GM19324 (cell line): ENCODE measurements around the gene SMARCD3.

Experiments
- ATAC-seq: cut with Tn5 transposase; IDR thresholded peaks from one replicate; pipeline ENCODE4 v1.9.1; 2021; ENCODE audit warnings: mild to moderate bottlenecking, moderate library complexity; ENCODE audit not compliant: unreplicated experiment, low FRiP score

Gene SMARCD3

DNA sequence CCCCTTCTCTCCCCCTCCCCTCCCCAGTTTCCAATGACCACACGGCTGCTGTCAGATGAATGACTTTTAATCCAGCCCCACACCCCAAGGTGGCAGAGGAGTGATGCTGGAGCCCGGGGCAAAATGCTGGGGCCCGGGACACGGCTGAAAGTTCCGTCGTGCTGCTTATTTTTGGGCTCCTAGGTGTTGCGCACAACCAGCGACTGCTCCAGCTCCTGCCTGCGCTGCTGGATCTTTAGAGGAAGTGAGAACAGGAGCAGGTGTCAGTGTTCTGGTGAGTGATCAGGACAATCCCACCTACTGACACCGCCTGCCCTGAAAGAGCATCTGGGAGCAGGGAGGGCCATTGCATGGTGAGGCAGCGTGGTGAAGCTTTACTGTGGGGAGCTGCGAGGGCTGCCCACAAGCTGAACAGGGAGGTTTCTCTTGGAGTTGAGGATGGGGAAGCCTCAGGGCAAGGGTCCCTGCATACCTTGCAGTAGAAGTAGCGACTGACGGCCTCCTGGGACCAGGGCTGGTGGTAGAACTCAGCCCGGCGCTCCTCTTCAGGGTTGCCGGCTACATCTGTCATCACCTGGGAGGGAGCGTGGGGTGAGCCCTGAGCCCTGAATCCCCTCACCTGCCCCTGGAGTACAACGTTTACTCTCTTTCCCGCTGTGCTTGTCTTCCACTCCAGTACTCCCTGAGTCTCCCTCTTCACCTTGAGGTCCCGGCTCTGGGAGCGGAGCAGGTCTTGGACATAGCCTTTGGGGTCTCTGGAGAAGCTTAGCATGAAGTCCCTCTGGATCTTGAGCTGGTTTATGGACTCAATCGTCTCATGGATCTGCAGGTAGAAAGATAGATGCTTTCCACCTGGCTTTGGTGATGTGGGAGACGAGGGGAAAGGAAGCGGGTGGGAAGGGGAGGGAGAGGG, 9.3 kb downstream of the SMARCD3 start:
- ATAC-seq: no peak

DNA sequence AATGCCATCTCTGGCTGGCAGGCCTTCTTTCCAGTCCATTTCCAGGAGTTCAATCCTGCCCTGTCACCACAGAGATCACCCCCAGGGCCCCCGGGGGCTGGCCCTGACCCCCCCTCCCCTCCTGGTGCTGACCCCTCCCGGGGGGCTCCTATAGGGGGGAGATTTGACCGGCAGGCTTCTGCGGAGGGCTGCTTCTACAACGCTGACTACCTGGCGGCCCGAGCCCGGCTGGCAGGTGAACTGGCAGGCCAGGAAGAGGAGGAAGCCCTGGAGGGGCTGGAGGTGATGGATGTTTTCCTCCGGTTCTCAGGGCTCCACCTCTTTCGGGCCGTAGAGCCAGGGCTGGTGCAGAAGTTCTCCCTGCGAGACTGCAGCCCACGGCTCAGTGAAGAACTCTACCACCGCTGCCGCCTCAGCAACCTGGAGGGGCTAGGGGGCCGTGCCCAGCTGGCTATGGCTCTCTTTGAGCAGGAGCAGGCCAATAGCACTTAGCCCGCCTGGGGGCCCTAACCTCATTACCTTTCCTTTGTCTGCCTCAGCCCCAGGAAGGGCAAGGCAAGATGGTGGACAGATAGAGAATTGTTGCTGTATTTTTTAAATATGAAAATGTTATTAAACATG, 10.2 kb downstream of the SMARCD3 start:
- no peak for ATAC-seq

DNA sequence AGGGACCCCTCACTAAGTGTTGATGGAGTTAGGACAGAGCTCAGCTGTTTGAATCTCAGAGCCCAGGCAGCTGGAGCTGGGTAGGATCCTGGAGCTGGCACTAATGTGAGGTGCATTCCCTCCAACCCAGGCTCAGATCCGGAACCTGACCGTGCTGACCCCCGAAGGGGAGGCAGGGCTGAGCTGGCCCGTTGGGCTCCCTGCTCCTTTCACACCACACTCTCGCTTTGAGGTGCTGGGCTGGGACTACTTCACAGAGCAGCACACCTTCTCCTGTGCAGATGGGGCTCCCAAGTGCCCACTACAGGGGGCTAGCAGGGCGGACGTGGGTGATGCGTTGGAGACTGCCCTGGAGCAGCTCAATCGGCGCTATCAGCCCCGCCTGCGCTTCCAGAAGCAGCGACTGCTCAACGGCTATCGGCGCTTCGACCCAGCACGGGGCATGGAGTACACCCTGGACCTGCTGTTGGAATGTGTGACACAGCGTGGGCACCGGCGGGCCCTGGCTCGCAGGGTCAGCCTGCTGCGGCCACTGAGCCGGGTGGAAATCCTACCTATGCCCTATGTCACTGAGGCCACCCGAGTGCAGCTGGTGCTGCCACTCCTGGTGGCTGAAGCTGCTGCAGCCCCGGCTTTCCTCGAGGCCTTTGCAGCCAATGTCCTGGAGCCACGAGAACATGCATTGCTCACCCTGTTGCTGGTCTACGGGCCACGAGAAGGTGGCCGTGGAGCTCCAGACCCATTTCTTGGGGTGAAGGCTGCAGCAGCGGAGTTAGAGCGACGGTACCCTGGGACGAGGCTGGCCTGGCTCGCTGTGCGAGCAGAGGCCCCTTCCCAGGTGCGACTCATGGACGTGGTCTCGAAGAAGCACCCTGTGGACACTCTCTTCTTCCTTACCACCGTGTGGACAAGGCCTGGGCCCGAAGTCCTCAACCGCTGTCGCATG, 11.0 kb downstream of the SMARCD3 start:
- no peak for ATAC-seq

DNA sequence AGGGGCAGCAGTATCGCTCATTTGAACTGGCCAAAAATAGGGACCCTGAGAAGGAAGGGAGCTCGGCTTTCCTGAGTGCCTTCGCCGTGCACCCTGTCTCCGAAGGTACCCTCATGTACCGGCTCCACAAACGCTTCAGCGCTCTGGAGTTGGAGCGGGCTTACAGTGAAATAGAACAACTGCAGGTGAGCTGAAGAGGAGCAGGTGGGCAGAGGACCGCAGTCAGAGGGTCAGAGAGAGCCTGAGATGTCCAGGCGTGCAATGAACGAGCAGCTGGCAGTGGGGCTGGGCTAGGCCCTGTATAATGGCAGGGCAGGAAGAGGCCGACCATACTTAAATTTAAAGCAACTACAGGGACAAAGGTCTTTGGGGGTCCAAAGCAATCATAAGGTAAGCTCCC, 12.1 kb downstream of the SMARCD3 start:
- no peak for ATAC-seq

DNA sequence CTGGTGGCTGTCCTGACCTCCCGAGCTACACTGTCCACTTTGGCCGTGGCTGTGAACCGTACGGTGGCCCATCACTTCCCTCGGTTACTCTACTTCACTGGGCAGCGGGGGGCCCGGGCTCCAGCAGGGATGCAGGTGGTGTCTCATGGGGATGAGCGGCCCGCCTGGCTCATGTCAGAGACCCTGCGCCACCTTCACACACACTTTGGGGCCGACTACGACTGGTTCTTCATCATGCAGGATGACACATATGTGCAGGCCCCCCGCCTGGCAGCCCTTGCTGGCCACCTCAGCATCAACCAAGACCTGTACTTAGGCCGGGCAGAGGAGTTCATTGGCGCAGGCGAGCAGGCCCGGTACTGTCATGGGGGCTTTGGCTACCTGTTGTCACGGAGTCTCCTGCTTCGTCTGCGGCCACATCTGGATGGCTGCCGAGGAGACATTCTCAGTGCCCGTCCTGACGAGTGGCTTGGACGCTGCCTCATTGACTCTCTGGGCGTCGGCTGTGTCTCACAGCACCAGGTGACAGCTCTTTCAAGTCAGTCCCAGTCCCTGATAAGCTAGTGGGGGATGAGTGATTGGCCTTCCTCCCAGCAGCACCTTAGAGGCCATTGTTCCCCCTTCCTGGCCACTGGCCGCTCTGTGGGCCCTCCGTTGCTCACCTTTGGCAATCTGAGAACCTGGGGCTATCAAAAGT, 13.3 kb downstream of the SMARCD3 start:
- ATAC-seq: no peak

DNA sequence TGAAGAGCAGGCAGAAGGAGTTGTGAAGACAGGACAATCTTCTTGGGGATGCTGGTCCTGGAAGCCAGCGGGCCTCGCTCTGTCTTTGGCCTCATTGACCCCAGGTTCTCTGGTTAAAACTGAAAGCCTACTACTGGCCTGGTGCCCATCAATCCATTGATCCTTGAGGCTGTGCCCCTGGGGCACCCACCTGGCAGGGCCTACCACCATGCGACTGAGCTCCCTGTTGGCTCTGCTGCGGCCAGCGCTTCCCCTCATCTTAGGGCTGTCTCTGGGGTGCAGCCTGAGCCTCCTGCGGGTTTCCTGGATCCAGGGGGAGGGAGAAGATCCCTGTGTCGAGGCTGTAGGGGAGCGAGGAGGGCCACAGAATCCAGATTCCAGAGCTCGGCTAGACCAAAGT, 14.7 kb downstream of the SMARCD3 start:
- ATAC-seq: no peak

DNA sequence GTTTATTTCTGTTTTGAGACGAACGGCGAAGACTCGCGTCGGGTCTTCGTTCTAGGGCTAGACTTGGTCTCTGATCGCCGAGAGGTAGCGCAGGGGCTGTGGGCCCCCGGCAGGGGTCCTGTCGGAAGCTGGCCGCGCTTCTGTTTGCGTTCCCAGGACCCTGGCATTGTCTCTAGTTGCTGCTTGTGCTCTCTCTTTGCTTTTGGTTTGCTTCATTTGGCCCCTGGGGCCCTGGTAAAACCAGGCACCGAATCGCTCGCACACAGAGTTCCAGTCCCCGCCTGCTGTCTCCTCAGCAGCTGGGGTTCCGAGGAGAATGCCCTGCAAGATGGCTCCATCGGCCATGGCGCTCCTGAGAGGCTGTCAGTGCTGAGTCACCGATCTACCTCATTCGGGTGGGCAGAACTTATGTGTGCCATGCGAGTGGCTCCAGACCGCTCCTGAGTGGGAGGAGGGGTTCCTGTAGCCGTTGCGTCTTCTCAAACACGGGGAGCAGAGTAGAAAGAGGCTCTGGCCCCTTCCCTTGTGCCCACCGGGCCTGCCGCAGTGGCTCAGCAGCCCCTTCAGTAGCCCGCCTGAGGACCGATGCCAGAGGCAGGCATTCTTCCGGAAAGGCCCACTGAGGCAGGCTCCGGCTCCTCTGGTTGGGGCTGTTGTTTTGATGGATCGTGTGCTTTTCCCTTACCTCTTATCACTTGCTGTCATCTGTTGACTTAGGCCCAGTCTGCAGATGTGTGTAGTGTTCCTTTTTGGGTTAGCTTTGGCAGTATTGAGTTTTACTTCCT, 15.4 kb downstream of the SMARCD3 start:
- peak; percentile 10 for ATAC-seq

DNA sequence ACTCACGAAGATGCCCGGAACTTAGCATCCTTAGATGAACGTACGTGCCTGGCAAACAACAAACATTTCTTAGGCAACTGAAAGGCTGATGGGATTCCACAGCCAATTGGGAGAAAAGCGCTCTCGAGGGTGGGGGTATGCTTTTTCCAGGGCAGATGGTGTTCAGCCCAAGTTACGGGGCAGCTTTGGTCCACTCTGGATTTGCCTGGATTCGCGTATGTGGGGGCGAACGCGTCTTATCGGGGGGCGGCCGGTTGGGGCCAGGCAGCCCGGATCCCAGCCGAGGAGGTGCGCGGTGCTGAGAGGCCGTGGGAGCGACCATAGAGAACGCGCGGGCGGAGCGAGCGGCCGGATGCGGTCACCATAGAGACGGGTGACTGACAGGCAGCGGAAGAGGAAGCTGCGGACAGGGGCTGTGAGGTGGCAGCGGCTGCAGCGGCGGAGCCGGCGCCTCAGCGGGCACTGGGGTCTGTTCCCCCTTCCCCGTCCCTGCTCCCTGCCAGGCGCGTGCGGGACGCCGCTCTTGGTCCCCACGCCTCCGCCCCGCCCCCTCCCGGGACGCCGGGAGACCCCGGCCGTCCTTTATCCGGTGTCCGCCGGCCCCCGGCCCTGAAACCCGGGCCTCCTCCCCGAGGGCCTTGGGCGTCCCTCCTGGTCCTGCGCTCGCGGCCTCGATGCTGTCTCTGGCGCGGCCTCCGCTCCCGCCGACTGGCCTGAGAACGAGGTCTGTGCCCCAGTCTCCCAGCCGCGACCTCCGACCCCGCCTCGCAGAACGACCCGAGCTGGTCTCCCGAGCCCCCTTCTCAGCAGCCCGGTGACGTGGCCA, 16.2 kb downstream of the SMARCD3 start, which contains the start of gene CHPF2:
TSS of gene CHPF2 (plus strand) at position 393 of the 826 bp plus-strand sequence. CDS start 1,529 bp downstream, outside the sequence.
- ATAC-seq: peak; percentile 94

DNA sequence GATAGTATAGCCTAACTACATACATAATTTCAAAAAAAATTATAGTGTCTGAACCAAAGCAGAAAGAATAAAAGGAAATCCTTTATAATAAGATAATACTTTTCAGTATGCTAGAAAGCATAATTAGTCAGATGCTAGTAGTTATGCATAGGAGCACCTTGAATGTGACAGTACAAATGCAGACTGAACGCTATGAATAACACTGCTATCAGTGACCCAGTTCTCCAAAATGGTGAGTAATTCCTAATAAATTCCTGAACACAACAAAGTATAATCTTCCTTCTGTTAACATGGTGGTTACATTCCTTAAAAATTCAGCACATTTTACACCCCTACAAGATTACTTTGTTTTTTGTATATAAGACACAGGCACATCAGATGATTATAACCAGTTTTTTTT, 17.4 kb downstream of the SMARCD3 start:
- no peak for ATAC-seq

DNA sequence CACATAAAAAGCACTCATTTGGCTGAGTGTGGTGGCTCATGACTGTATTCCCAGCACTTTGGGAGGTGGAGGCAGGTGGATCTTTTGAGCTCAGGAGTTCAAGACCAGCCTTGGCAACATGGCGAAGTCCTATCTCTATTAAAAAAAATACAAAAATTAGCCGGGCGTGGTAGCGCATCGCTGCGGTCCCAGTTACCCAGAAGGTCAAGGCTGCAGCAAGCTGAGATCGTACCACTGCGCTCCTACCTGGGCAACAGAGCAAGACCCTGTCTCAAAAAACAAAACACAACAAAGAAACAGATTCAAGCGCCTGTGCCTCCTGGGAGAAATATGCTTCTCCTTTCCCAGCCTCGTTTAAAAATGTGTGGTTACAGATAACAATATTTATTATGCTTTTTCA, 19.2 kb downstream of the SMARCD3 start:
- ATAC-seq: no peak

DNA sequence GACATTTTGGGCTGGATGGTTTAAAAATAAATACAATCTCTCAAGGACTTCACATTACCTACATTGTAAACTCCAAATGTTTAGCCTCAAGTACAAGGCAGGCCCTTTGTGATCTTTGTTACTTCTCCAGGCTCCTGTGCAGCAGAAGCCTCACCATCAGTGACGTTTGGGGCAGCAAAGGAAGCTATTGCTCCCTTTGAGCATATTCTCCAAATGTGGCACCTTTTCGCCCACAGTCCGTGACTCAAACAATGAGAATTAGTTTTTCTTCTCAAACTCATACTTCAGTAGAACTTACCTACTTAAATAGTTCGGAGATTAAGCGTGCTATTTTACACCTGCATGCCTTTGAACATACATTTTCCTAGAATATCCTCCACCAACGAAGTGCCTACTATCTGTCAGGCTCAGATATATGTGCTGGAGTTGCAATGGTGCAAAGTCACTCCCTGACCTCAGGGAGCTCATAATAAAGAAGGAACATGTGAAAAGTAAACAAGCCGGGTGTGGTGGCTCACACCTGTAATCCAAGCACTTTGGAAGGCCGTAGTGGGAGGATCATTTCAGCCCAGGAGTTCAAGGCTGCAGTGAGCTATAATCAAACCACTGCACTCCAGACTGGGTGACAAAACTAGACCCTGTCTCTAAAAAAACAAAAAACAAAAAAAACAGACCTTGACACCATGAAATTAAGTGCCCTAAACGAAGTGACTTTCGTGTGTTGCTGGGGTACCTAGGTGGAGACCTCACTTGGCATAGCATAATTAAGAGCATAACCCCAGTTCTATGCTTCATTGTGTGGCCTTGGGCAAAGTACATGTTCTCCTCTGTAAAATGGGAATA, 20.2 kb downstream of the SMARCD3 start:
- no peak for ATAC-seq

DNA sequence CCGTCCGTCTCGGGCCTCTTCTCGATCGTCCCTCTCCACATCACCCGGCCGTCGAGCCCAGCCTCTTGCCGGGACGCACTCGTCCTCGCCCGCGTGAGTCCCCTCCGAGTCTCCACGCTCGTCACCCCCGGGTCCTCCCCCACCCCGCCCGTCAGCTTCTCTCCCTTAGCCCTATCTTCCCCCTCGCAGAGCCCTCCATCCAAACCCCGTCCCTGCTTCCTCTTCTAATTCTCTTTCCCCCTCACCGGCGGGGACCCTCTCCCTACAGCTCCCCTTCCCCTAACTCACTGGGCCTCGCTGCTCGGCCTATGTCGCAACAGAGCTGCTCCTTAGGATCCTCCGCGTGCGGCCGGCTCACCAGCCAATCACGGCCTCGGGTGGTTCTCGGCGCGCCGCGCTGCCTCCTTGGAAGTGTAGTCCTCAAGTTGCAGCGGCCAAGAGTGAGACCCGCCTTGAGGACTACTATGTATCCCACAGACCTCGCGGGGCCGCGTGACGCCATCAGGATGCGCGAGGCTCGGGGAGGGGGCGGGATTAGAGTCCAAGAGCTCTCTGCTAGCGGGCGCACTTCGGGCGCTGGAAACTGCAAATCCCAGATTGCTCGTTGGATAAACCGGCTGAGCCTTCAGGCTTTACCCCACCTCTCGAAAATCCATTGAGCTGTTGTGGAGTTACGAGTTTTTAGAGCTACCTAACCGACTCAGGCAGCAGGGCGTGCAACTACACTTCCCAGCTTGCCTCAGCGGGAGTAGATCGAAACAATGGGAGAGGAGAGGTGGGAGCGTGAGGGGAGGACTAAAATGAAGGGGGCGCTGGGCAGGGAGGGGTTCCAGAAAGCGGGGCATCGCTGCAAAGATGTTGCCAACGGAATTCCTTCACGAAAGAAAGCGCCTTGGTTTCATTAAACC, 21.4 kb downstream of the SMARCD3 start, which contains the start of gene ABCF2:
TSS of gene ABCF2 (minus strand) at position 331 of the 908 bp plus-strand sequence. CDS start 747 bp downstream, outside the sequence.
- ATAC-seq: peak; percentile 99

DNA sequence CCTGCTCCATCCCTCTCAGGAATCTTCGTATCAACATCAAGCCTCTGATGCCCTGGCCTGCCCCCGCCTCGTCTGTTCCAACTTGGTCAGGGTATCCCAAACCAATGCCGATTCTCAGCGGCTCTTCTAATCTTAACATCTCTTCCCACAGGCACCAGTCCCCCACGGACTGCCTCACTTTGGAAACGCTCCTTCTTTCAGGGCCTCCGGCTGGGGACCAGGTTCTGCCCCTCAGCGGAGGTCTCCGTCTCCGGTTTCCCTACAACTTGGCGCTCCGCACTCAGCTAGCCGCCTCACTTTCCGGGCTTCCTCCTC, 22.0 kb downstream of the SMARCD3 start:
- ATAC-seq: peak; percentile 2

DNA sequence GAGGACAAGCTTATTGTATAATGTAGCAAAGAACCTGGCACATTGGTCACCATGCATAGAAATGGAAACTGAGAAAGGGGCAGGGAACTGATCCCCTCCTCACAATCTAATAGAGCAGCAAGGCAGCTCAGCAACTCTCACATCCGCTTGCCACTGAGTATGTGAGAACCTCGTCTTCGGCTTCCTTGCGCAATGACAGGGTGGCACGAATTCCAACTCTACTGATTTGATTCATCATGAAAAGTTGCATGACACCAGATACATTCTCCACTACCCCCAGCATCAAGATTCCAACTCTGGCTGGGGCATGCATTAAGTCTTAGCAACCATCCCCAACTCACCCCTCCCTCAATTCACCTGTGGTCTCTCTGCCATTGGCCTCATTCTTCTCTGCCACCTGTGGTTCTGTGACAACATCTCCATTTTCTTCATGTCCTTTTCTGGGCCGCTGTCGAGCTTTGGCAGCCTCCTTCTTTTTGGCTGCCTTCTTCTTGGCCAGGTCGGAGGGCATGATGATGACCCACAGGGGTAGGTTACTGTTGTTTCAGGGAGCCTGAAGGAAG, 22.5 kb downstream of the SMARCD3 start:
- ATAC-seq: no peak

DNA sequence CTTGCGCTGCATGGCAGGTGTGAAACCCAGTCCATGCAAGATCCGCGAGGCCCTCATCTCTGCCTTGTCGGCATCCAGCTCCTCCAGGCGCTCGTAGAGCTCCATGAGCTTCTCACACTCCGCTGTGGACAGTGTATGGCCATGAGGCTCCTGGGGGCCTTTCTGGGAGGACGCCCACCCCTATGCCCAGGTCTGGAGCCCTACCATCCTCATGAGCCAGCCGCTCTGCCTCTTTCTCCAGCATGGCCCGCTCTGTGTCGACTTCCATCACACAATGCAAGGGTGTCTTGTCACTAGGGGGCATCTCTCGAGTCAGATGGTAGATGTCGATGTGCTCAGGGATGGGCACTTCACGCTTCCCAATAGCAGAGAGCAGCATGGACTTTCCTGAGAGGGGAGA, 24.8 kb downstream of the SMARCD3 start:
- no peak for ATAC-seq

DNA sequence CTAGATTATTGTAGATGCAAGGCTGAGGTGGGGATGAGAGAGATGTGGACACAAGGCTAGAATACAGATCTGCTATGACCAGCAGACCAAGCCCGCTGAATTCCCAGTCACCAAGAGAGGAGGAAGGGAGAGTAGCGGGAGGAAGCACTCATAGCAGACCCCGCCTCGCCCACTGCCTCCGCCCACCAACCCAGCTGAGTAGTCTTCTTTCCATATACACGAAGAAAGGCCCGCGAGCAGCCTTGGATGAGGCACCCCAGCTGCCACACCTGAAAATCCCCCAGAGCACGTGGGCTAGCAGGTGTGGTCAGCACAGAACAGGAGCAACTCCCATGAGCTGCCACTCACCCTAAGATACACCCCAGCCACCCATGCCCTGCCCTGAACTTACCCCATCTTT, 30.3 kb downstream of the SMARCD3 start:
- no peak for ATAC-seq
